ENCODE results near the gene CBX4.

DNA sequence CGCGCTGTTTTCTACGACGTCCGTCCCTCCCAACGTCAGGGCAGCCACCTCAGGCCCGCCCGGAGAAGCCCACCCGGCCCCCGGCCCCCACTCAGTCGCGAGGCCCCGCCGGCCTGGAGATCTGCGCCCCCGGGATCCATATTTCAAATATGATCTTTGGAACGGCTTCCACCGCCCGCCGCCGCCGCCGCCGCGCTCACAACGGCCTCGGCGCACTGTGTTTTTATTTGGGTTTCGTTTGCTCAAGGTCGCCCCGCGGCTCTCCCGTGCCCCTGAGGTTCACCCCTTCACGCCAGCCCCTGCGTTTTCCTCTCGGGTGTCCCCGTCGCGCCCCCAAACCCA, 4.2 kb upstream of the CBX4 start:
- TF ChIP-seq, protein P1, sequence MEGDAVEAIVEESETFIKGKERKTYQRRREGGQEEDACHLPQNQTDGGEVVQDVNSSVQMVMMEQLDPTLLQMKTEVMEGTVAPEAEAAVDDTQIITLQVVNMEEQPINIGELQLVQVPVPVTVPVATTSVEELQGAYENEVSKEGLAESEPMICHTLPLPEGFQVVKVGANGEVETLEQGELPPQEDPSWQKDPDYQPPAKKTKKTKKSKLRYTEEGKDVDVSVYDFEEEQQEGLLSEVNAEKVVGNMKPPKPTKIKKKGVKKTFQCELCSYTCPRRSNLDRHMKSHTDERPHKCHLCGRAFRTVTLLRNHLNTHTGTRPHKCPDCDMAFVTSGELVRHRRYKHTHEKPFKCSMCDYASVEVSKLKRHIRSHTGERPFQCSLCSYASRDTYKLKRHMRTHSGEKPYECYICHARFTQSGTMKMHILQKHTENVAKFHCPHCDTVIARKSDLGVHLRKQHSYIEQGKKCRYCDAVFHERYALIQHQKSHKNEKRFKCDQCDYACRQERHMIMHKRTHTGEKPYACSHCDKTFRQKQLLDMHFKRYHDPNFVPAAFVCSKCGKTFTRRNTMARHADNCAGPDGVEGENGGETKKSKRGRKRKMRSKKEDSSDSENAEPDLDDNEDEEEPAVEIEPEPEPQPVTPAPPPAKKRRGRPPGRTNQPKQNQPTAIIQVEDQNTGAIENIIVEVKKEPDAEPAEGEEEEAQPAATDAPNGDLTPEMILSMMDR (IDR thresholded peaks at IDR 0.05; ENCODE audit: poor library complexity, severe bottlenecking), result no peak
- no peak for TF ChIP-seq MXI1 (conservative IDR thresholded peaks at IDR 0.05; ENCODE audit: poor library complexity, severe bottlenecking)
